DMS114 treated with DMSO at 0.1 percent for 48 hours (cell line): ENCODE measurements around the gene CLDND2.

Experiments
- DNase-seq: peaks from one replicate; lab custom pipeline; 2025; ENCODE audit not compliant: unreplicated experiment; lab: John Stamatoyannopoulos, UW

Gene CLDND2

DNA sequence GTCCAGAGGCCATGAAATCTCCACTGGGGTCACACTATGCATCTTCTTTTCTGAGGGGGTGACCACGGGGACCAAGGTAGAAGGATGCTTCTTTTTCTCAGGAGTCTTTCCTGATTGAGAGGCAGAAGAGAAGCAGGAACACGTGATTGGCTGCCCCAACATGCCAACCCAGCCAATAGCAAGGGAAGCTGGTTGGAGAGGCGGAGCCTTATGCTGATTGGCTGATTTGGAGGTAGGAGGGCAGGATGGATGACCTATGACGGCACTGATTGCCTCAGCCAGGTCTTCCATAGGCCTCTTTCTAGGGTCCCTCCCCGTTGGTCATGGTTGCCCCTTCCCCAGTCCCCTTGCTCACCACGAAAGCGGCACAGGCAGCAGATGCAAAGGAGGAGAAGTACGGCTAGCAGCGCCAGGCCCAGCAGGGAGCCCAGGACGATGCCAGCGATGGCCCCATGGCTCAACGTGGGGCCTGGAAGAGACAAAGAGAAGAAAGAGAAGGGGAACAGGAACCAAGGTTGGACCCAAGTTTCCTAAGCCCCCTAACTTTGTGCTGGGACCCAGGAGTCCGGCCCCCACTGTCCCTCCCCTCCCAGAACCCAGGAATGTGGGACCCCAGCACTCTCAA is 34.9 kb downstream of the CLDND2 start:
- no peak for DNase-seq

DNA sequence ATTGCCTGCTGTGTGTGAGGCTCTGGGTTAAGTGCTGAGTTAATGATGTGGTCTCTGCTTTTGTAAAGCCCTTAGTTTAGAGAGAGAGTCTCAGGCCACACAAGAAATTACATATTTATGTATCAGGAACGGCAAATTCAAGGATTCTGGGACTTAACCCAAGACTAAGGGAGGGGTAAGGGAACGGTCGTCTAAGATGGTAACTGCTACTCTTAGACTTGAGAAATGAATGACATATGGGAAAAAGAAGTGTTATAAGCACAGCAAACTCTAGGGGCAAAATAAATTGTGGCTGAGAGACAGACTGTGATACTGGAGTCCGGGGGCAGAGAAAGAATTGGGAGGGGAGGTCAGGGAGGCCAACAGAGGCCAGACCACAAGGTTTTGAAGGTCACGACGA is 37.1 kb downstream of the CLDND2 start:
- DNase-seq: no peak

- DNase-seq: no peak
These were observed 37.6 kb downstream of the CLDND2 start for GRCh38 chr19:51331193-51331592.

DNA sequence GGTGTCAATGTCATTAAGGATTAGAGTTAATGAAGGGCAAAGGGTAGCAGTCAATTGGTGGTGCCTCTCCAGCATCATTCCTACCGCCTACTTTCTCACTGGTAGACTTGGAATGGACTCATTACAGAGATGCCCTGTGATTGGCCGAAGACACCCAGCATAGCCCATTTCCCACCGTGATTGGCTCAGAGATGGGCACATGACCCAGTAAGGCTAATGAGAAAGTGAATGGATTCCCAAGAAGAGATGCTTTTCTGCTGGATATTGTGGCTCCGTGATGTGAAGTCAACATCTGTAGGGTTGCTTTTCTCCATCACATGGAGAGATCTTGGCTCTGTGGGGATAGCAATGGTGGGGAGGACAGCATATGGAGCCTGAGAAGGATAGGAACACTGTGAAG is 38.4 kb downstream of the CLDND2 start:
- no peak for DNase-seq

DNA sequence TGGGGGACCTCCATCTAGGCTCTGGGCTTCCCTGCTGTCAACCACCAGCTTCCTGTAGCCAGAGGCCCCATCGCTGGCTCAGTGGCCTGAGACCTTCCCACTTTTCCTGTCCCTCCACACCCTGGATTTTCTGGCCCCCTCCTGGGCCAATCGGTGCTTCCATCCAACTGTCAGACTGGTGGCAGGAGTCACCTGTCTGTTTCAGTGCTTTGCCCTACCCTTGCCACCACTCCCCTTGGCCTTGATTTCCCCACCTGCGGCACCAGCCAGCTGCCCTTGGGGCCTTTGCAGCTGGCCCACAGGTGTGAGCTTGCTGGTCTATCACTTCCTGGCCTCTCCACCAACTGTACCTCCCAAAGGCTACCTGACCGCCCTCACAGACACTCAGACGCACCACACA is 39.4 kb downstream of the CLDND2 start:
- DNase-seq: no peak

- DNase-seq: no peak
These were observed 41.5 kb downstream of the CLDND2 start for GRCh38 chr19:51327066-51328001.

- DNase-seq: no peak
These were observed 42.4 kb downstream of the CLDND2 start for GRCh38 chr19:51326216-51327065.

DNA sequence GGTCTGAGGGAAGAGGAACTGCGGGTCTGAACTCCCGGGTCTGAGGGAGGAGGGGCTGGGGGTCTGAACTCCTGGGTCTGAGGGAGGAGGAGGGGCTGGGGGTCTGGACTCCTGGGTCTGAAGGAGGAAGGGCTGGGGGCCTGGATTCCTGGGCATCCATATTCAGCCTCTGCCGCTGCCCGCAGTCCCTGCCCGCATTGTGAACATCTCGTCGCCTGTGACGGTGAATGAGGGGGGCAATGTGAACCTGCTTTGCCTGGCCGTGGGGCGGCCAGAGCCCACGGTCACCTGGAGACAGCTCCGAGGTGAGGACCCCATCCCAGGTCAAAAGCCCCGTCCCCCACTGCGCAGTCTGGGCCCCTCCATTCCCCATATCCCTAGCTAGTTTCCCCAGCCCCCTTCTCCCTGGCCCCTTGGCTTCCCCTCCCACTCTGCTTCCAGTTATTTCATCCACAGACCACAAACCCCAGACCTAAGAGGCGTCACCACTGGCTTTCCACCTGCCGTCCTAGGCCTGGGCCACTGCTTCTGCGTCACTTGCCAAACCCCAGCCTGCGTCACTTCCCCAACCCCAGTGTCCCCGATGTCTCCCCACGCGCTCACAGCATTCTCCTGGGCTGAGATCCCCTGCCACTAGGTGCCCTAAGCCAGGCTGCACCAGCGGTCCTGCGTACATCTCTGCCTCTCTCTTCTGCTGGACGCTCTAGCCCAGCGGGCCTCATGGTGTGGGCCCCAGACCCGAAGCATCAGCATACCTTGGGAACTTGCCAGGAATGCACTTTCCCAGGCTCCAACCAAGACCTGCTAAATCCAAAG is 43.4 kb downstream of the CLDND2 start:
- DNase-seq: no peak

GRCh38 chr19:51324167-51324481 is 44.7 kb downstream of the CLDND2 start:
- DNase-seq: no peak

DNA sequence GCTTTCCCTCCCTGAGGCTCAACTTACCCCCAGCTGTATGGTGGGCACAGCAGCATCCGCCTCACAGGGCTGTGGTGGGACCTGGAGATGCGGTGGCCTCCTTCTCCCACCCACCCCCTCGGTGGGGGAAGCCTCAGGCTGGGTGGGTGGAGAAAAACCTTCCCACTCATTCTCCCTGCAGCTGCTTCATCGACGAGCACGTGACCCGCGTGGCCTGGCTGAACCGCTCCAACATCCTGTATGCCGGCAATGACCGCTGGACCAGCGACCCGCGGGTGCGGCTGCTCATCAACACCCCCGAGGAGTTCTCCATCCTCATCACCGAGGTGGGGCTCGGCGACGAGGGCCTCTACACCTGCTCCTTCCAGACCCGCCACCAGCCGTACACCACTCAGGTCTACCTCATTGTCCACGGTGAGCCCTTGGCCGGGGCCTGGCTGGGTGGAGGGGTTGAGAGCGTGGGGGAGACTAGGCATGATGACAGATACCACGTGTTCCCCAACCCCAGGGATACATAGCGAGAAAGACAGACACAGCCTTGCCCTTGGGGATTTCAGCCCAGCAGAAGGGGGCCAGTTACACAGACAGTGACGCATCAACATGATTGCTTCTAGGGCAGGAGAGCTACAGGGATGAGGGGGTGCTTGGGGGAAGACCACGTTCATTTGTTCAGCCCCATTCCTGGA is 45.2 kb downstream of the CLDND2 start:
- no peak for DNase-seq

GRCh38 chr19:51321799-51322198 is 47.0 kb downstream of the CLDND2 start:
- DNase-seq: no peak

- DNase-seq: no peak
These were observed 48.5 kb downstream of the CLDND2 start for GRCh38 chr19:51320280-51320657.

DNA sequence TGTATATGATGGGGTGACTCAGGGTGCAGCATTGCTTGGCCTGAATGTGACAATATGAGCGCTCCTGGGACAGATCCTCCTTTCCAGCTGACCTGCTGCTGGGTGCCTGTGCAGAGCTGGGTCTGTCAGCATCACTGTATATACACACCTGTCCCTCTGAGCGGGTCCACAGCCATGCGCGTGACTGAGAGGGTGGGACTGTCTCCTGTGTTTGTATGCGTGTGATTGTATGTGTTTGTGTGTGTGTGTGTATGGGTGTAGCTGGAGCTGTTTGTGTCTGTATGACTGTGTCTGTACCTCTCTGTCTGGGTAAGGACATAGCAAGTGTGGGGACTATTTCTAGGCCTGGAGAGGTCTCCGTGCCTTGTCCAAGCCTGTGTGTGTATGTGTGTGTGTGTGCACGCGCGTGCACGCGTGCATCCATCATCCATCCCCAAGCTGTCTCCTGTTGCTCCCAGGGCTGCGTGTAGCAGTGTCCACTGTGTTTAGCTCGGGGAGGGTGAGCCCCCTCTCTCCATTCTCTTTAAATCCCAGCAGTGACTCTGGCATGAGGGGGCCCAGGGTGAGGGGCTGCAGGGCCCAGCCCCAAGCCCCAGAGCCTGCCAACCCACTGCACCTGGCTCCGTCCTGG is 49.0 kb downstream of the CLDND2 start:
- DNase-seq: no peak

DNA sequence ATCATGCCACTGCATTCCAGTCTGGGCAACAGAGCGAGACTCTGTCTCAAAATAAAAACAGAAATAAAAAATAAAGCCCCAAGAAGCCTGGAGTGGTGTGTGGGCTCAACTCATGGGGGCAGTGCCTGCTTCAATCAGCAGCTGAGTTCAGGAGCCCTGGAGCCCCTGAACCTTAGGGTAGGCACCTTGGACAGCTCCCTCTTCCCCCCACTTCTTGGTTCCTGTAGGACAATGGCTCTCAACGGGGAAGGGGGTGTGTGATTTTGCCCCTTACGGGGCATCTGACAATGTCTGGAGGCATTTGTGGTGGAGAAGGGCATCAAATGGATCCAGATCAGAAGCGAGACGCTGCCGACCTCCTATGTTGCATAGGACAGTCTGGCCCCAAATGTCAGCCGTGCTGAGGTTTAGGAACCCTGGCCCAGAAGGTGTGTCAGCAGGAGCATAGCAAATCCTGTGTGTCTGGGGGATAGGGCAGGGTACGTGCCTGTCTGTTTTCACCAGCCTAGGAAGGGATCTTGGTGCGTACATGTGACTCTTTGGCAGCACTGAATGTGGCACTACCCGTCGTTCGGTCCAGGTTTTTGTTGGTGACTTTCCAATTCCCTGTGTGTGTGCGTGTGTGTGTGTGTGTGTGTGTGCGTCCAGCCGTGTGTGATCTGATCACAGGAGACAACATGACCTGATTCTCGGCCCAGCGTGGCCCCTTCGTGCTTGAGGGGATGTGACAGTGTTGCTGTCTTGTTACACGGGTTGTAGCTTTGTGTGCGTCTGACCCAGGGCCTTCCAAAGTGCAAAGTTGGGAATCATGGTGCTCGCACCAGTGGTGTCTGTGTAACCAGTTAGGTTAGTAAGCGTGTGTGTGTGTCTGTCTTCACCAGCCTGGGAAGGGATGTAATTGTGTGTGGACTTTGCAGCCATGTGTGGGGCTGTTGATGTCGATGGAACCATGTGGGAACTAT is 49.8 kb downstream of the CLDND2 start:
- DNase-seq: no peak

GRCh38 chr19:51317968-51318367 is 50.8 kb downstream of the CLDND2 start:
- no peak for DNase-seq

- DNase-seq: no peak
These were observed 51.4 kb downstream of the CLDND2 start for GRCh38 chr19:51317376-51317775.
